Loucy (cell line): ENCODE measurements around the gene DTNB.

Experiments used
- H2AFZ ChIP-seq: fragments of 200-600 bp; sonication (generic); 2 replicates; pipeline ENCODE4 v1.6.0; 2016; ENCODE audit warnings: antibody characterized with exemption, mild to moderate bottlenecking, low read length, moderate library complexity
- H3F3A ChIP-seq: fragments of 200-600 bp; 2 replicates; pipeline ENCODE4 v1.6.0; 2016; ENCODE audit warnings: antibody characterized with exemption, low read depth, mild to moderate bottlenecking
- H3K27me3 ChIP-seq: fragments of 200-600 bp; sonication (generic); 2 replicates; pipeline ENCODE4 v1.6.1; 2014; ENCODE audit warnings: low read length, mild to moderate bottlenecking; ENCODE audit not compliant: insufficient read depth, poor library complexity, severe bottlenecking
- H3K36me3 ChIP-seq: fragments of 200-600 bp; sonication (generic); 2 replicates; pipeline ENCODE4 v1.6.1; 2016; ENCODE audit warnings: low read length; ENCODE audit not compliant: insufficient read depth
- H3K4me1 ChIP-seq: fragments of 200-600 bp; sonication (generic); 2 replicates; pipeline ENCODE4 v1.5.1; 2014; ENCODE audit warnings: low read length, mild to moderate bottlenecking; ENCODE audit not compliant: insufficient read depth, poor library complexity, severe bottlenecking
- H3K4me2 ChIP-seq: fragments of 200-600 bp; sonication (generic); 2 replicates; pipeline ENCODE4 v1.6.0; 2014; ENCODE audit warnings: antibody characterized with exemption, low read length, low read depth, mild to moderate bottlenecking; ENCODE audit not compliant: poor library complexity, severe bottlenecking
- H3K4me3 ChIP-seq: fragments of 200-600 bp; sonication (generic); 2 replicates; pipeline ENCODE4 v1.5.1; 2014; ENCODE audit warnings: low read length, mild to moderate bottlenecking, mixed read lengths; ENCODE audit not compliant: poor library complexity, severe bottlenecking
- H3K79me2 ChIP-seq: fragments of 200-600 bp; sonication (generic); 2 replicates; pipeline ENCODE4 v1.6.1; 2014; ENCODE audit warnings: low read length; ENCODE audit not compliant: insufficient read depth
- H3K9ac ChIP-seq: fragments of 200-600 bp; sonication (generic); 2 replicates; pipeline ENCODE4 v1.6.0; 2014; ENCODE audit warnings: mild to moderate bottlenecking, low read depth, low read length, moderate library complexity; ENCODE audit not compliant: poor library complexity, severe bottlenecking
- H3K9me2 ChIP-seq: fragments of 200-600 bp; sonication (generic); replicated peaks from 2 replicates; pipeline ENCODE4 v1.6.1; 2016; ENCODE audit warnings: low read depth, low read length, mixed read lengths
- H3K9me3 ChIP-seq: fragments of 200-600 bp; sonication (generic); 2 replicates; pipeline ENCODE4 v1.6.1; 2014; ENCODE audit warnings: mild to moderate bottlenecking, antibody characterized with exemption, low read length, low read depth; ENCODE audit not compliant: insufficient read depth
- H4K20me1 ChIP-seq: fragments of 200-600 bp; sonication (generic); 2 replicates; pipeline ENCODE4 v1.6.0; 2014; ENCODE audit warnings: antibody characterized with exemption, low read length, mild to moderate bottlenecking; ENCODE audit not compliant: insufficient read depth, poor library complexity, severe bottlenecking
- EZH2phosphoT487 ChIP-seq: fragments of 200-600 bp; IDR thresholded peaks from 2 replicates; pipeline ENCODE4 v1.6.1; 2018; ENCODE audit warnings: antibody characterized with exemption, mild to moderate bottlenecking, moderate library complexity, borderline replicate concordance
- TF ChIP-seq, protein P1 (sequence below): fragments of 200-600 bp; sonication (generic); conservative IDR thresholded peaks from 2 replicates; pipeline ENCODE4 v1.5.1; 2014; ENCODE audit warnings: mild to moderate bottlenecking, antibody characterized with exemption, low read length

Gene DTNB

DNA sequence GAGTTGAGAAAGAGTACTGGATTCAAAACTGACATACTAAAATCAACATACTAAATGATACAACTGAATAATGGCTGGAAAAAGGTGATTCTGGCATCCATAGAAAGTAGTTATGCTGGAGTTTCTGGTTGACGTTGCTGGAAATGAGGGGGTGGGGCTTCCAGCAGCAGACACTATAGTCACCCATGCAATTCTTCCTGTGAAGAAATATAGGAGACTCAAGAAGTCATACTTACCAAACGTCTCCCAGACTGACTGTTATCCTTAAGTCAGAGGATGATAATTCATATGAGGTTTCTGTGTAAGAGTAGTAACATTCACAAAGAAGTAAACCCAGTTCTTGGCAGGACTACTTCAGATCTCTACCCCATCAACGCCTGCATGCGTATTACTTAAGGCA, 23.6 kb downstream of the DTNB start:
- Histone ChIP-seq H4K20me1 (no peaks in the 10 kb centered on the region), H3K4me1 (no peaks in the 10 kb centered on the region), H3K9ac (no peak overlapping the region), H3K36me3 (peaks cover 17% of the 10 kb centered on the region; the same call in 1 of the 2 replicates), H3K79me2 (no peaks in the 10 kb centered on the region; the same call in 1 of the 2 replicates), H3K9me3 (no peaks in the 10 kb centered on the region), H3K4me2 (no peak overlapping the region), H3K9me2 (no peaks in the 10 kb centered on the region), H3K27me3 (no peaks in the 10 kb centered on the region), H3K4me3 (no peak overlapping the region), H2AFZ (no peak overlapping the region), H3F3A (no peaks in the 10 kb centered on the region)
- no peak for TF ChIP-seq EZH2phosphoT487
- TF ChIP-seq, protein P1, sequence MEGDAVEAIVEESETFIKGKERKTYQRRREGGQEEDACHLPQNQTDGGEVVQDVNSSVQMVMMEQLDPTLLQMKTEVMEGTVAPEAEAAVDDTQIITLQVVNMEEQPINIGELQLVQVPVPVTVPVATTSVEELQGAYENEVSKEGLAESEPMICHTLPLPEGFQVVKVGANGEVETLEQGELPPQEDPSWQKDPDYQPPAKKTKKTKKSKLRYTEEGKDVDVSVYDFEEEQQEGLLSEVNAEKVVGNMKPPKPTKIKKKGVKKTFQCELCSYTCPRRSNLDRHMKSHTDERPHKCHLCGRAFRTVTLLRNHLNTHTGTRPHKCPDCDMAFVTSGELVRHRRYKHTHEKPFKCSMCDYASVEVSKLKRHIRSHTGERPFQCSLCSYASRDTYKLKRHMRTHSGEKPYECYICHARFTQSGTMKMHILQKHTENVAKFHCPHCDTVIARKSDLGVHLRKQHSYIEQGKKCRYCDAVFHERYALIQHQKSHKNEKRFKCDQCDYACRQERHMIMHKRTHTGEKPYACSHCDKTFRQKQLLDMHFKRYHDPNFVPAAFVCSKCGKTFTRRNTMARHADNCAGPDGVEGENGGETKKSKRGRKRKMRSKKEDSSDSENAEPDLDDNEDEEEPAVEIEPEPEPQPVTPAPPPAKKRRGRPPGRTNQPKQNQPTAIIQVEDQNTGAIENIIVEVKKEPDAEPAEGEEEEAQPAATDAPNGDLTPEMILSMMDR = no peak

DNA sequence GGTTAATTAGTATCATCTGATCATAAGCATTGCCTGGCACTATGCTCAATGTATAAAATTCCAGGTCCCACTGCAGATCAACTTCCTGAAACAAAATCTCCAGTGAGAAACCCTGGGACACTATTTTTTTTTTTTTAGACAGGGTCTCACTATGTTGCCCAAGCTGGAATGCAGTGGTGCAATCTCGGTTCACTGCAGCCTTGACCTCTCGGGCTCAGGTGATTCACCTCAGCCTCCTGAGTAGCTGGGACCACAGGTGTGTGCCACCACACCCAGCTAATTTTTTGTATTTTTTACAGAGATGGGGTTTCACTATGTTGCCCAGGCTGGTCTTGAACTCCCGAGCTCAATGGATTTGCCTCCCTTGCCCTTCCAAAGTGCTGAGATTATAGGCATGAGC, 31.1 kb downstream of the DTNB start:
- Histone ChIP-seq H3K36me3 (peaks cover 3% of the 10 kb centered on the region; the same call in 1 of the 2 replicates), H3K4me2 (no peak overlapping the region), H3K9me2 (no peaks in the 10 kb centered on the region), H3F3A (no peaks in the 10 kb centered on the region), H2AFZ (no peak overlapping the region), H4K20me1 (no peaks in the 10 kb centered on the region), H3K79me2 (no peaks in the 10 kb centered on the region), H3K9me3 (no peaks in the 10 kb centered on the region), H3K9ac (no peak overlapping the region), H3K27me3 (no peaks in the 10 kb centered on the region), H3K4me3 (no peak overlapping the region), H3K4me1 (no peaks in the 10 kb centered on the region)
- TF ChIP-seq EZH2phosphoT487 = no peak
- TF ChIP-seq, protein P1 = no peak

DNA sequence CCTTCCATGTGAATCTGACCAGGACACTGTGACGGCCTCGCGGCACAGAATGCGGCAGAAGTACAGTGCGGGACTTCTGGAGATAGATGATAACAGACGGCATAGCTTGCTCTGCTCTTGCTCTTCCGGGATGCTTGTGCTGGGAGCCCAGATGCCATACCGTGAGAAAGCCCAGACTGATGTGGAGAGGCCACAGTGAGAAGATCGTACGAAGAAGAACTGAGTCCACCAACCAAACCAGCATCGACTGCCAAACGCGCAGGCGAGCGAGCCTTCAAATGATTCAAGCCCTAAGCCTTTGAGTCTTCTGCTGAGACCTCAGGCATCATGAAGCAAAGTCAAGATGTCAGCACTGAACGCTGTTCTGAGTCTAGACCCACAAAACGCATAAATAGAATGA, 33.7 kb downstream of the DTNB start:
- Histone ChIP-seq H3K9me3 (no peaks in the 10 kb centered on the region), H3K4me1 (no peaks in the 10 kb centered on the region), H3F3A (no peaks in the 10 kb centered on the region), H2AFZ (no peak overlapping the region), H3K4me3 (no peak overlapping the region), H3K27me3 (no peaks in the 10 kb centered on the region), H4K20me1 (no peaks in the 10 kb centered on the region), H3K9me2 (no peaks in the 10 kb centered on the region), H3K4me2 (no peak overlapping the region), H3K79me2 (no peaks in the 10 kb centered on the region), H3K9ac (no peak overlapping the region), H3K36me3 (peaks cover 3% of the 10 kb centered on the region; the same call in 1 of the 2 replicates)
- TF ChIP-seq, protein P1 = no peak
